NCI-H187 (cell line): Measurements from ENCODE around the gene RFTN1.

Source experiments
- DNase-seq, 2 experiments: peaks; one replicate each; lab custom pipeline; 2025; lab: John Stamatoyannopoulos, UW

Gene RFTN1

DNA sequence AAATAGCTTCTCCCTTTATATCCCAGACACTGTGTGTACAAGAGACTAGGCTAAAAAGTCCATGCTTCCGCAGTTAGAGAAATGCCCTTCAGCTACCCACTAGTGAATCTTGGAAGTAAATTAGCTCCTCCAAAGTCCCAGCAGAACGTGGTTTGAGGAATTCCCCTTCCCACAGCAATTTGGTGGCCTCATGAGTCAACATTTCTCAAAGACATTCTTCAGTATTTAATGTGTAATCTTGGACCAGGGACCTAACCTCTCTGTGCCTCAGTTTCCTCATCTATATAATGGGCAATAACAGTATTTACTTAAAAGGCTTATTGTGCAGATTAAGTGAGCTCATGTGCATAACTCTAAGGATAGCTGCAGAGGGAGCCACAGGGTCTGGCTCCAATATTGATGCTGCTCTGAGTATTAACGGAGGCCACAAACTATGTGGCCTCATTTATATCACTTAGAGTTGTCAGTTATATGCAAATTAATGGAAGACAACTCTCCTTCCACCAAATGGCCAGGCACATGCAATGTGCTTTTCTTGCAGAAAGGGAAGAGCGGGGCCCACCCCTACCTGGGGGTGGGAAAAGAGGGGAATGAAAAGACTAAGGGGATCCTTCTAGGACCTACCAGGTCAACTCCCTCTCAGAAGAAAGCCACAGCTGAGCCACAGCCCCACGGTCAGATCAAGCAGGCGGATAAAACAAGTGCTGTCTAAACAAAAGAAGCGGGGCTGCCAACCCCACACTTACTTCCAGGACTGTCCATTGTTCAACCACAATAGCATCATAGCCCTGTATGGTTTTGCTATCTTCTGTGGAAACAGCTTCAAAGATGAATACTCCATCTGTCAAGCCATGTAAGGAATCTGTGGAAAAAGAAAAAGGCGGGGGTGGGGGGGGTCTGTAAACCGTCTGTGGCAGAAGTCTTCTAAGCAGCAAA is 156.0 kb downstream of the RFTN1 start:
- DNase-seq = no peak

DNA sequence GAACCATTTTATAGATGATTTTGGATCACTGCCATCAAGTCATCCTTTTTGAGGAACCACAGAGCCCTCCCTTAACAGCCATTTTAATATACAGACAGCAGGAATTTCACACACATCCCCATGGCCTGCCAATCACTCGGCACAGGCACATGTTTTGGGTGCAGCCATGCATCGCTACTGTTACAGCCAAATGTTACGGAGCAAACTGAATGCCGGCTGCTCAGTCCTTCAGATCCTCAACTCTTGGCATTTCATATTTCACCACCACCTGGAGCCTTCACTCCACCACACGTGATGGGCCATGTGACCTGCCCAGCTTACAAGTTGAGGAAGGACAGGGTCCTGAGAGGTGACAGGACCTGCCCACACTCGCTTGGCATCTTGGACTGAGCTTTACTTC is 157.7 kb downstream of the RFTN1 start:
- no peak for DNase-seq

DNA sequence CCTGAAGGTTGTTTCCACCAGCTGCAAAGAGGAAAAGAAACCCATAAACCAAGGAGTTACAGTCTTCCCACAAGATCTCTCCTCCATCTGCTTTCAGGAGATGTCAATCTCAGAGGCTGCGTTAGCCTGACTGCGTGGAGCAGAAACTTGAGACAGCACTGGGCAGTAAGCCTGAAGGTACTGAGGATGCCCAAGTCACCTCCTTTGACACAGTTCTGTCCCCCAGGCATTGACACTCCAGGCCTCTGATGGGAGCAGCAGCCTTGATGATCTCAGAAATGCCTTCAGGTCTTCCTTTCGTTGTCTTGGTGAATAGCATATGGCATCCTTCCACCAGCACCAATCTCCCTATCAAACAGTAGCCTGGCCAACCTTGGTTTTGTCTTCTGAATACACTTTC is 159.2 kb downstream of the RFTN1 start:
- DNase-seq = no peak

DNA sequence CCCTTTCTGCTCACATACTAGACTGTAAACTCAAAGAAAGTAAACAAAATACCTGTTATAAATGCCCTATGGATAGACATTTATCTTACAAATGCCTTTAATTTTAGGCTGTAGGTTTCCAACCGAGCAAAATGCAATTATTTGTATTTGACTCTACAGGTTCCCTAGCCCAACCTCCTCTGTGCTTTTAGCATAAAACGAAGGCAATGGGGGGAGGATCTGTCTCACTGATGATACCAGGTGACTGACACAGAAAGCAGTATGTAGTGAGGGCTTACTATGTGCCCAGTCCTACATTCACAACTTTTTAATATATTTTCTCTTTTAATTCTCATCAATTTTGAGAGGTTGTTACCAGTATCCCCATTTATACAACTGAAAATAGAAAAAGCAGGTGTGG is 161.1 kb downstream of the RFTN1 start:
- DNase-seq = no peak

DNA sequence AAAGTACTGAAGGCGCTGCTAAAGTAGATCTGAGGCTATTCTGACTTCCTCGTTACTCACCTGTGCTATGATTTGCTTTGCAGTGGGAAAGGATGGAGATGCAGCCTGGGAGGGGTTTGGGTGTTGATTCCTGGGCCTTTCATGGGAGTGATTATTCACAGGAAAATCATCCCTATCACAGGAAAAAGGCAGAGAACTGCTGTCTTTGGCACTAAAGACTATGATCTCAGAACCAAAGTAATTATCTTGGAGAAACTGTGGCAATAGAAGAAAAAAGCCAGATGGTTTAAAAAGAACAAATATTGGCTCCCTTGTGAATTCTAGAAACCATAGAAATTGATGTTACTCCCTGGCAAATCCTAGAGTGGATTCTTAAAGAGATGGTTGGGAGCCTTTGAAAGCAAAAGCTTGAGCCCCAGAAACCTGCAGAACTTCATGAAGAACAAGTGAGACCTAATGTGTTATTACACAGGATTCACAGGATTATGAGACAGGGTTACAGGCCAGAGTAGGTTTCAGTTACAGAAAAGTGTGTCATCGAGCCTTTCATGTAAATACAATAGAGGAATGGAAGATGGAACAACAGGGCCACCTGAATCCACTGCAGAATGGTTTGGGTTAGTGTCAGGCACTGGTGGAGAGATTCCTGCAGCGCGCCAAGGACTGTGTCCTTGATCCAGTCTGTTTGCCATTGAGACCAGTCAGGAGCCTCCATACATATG is 162.7 kb downstream of the RFTN1 start:
- no peak for DNase-seq

DNA sequence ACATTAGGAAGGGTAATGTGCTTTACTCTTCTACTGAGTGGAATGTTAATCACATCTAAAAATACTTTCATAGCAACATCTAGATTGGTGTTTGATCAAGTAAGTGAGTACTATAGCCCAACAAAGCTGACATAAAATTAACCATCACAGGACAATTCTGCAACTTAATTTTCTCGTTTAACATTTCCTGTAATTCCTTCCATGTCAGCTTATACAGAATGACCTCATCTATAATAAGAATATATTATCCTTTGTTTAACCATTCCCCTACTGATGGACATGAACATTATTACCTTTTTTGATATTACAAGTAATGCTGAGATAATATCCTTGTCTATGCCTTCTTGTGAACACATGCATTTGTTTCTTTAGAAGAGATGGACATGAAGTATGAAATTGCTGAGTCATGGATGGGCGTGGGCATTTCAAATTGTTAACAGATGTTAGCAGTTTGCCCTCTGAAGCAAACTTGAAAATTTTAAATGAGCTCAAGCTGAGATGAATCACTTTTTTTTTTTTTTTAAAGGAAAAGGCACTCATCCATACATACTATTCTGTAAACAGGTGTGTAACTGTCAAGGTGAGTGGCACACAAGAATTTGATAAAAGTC is 163.4 kb downstream of the RFTN1 start:
- DNase-seq = no peak

DNA sequence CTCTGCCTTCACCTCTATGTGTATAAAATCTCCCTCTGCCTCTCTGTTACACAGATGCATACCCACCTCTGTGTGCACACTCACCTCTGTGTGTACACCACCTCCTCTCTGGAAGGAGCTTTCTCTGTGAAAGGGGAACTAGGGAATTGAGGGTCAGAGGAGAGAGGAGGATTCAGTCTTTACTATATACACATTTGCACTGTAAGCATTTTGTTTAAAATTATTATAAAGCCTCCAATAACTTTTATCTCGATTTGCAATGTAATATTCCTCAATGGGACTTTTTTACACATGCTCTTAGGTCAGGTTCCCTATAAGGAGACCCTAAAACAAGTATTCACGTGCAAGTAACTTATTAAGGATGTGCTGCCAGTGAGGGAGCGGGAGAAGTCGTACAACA is 166.0 kb downstream of the RFTN1 start:
- DNase-seq = no peak

DNA sequence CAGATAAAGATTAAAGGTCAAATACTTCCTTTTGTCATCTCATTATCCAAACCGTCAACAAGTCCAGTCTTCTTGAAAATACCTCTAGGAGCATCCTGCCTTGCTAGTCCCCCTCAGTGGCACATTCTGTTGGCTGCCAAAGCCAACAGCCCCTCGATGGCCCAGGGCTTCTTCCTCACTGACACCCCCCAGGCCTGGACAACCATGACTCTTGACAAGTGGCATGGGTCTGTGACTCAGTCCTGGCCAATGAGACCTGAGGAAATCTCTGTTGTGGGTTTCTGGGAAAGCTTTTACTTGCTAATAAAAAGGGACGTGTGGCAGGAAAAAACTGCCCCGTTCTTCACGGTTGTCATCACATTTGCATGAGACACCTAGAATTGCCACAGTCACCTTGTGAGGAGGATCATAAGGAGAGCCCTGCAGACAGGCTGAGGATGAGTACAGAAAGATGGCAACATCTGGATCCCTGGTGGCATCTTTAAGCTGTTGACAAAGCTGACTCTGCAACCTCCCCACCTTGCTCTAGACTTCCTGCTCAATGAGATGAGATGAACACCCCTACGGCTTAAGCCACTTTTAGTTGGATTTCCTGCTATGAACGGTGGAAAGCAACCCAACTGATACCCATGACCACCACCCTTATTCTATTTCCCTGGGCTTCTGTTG is 167.0 kb downstream of the RFTN1 start:
- no peak for DNase-seq

DNA sequence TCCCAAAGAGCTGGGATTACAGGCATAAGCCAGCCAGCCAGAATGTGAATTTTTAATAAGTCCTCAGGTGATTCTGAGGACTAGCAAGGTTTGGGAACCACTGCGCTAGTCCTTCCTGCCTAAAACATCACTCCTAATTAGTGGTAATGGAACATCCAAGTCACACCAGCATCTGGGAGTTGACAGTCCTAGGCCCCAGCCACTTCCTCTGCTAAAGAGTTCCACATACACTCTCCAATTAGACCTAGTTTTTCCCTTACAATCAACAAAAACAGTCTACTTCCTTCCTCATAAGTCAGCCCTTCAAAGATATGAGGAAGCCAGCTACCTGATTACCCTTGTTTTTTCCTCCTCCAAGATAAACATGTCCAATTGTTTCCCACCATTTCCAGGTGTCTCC is 170.4 kb downstream of the RFTN1 start:
- DNase-seq = no peak

DNA sequence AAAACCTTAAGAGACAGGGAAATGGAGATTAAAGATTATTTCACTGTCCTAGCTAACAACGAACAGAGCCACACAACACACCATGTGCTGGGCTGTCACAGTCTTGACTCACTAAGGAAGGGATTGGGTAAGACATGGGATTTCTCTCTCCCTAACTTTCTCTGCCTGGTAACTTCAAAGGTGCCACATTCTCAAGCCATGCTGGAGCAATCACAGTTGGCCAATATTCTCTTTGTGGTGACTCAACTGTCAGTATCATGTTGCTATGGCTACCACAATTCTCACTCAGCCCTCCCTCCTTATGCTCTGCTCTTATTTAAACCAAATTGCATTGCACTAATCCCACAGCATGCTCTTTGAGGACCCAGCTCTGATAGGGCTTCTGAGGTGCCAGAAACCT is 174.5 kb downstream of the RFTN1 start:
- no peak for DNase-seq

DNA sequence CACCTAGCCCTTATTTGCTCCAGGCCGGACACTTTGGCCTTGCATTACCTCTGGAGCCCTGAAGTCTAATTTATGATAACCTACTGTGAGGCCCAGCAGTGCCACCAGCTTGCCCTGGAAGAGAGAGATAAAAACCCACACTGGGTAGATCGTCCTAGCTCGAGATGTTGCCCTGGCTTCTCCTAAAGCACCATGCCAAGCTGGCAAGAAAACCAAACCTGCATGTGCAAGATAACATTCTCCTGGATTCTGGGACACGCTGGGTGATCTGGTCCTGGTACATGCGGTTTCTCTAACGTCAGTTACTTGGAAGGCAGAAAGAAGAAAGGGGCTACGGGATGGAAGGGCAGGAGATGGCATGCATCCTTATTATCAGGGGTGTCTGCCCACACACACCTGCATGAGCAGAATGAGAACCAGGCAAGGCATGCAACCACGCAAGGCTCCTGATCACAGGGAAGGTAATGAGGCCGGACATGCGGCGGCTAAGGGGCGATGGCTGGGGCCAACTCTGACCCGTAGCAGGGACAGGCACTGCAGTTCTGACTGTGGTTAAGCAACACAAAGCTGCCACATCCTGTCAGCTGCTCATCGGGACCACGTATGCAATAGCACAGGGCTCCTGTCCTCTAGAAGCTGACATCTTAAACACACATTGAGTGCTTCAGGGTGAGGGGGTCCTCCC is 175.5 kb downstream of the RFTN1 start:
- no peak for DNase-seq

DNA sequence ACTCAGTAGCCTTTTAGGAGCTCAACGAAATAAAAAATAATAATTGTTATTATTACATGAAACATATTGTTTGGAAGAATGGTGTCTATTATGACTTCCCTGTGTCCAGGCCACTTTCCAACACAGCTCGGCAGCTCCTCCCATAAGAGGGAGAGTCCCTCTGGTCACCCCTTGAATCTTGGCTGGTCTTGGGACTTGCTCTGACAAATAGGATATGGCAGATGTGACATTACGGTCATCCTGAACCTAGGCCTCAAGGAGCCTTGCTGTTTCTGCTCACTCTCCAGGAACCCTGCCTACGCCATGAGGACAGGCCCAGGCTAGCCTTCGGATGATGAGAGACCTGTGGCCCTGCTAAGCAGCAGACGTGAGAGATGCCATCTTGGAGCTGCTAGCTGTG is 176.7 kb downstream of the RFTN1 start:
- no peak for DNase-seq

DNA sequence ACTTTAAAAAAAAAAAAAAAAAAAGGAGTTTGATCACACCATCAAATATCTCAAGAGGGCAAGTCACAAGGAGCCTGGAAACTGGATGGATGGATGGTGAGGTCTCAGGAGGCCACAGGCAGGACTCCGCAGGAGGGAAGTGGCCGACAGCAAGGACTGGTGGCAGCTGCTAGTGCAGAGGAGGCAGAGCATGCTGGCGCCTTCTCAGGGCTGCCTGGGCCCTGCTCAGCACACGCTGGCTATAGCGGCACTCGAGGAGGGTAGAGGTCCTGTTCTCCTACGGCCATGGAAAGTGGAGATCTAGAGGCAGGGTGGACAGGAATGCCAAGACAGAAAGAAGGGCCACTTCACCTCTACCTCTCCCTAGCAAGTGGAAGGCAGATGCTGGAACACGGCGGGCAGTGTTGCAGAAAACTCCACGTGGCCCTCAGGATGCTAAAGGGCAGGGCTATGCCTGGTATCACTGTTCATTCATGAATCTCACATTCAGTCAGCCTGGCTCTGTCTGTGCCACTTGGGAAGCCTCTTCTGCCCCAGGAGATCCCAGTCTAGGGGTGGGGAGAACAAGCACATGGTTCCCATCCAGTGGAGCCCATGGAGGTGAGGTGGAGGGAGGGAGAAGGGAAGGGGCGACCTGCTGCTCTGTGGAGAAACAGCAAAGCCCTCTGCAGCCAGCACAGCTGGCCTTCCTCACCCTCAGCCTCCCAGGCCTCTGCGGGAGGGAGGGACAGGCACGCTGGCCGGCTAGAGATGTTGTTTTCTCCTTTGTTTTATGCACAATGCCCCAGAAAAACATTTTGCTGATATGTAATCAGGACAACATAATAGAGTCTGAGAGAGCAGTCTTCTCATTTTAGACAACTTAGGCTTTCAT is 177.5 kb downstream of the RFTN1 start:
- no peak for DNase-seq

DNA sequence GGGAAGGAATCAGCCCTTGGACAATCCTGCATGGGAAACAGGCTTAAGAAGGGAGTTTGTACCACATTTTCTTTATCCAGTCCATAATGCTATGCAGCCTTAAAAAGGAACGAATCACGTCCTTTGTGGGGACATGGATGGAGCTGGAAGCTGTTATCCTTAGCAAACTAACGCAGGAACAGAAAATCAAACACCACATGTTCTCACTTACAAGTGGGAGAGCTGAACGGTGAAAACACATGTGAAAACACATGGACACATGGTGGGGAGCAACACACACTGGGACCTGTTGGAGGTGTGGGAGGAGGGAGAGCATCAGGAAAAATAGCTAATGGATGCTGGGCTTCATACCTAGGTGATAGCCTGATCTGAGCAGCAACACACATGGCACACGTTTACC is 178.2 kb downstream of the RFTN1 start:
- DNase-seq = no peak

DNA sequence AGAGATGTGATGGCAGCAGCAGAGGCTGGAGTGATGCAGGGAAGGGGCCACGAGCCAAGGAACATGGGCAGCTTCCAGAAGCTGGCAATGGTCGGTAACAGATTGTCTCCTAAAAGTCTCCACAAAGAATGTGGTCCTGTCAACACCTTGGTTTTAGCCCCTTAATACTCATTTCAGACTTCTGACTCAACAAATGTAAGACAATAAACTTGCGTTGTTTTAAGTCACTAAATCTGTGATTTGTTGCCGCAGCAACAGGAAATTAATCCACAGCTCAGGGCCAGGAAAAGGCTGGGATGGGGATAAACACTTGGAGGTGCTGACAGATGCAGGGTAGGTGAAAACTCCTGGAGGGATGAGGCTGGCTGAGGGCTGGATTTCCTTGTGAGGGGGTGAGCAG is 178.6 kb downstream of the RFTN1 start:
- no peak for DNase-seq

DNA sequence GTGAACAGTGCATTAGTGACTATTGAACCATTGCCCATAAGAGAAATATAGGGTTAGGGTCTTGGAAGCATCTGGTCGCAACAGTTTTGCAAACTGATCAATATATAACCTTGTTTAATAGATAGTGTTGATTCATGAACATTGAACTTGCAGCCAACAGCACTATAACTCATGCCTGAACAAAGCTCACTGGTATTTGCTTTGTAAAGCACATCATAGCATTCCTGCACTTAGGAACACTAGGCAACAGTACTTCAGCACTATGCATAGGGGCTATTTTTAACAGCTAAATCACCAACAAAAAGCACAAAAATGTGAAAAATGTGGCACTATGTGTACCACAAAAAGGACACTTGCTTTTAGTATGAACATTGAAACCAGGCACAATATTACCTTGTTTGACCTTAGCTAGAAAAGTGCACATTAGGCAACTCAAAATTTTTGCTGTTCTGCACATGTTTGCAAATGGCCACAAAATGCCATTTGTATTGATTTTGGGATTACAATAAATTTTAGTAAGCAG is 180.5 kb downstream of the RFTN1 start:
- no peak for DNase-seq

DNA sequence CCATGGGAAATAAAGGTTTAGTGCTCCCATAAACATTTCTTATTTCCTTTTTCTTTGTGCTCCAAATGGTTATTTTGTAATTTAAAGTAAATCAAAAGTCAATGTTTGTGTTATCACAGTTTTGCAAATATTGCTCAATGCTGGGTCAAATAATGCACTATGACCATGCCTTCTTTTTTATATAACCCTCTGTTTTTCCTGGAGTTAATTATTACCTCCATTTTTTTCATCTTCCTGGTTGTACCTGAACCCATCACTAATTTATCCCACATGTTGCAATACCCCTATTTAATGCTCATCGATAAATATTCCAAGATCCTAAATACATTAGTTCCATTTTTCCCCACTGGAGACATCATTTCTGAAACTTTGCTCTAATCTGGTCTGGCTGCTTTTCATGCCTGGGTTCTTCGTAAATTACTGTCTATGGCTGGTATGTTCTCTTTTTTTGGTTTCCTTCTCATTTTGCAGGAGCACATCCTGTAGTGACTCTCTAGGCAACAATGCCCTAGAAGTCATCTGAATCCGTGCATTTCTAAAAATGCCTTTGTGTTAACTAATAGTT is 182.1 kb downstream of the RFTN1 start:
- no peak for DNase-seq

DNA sequence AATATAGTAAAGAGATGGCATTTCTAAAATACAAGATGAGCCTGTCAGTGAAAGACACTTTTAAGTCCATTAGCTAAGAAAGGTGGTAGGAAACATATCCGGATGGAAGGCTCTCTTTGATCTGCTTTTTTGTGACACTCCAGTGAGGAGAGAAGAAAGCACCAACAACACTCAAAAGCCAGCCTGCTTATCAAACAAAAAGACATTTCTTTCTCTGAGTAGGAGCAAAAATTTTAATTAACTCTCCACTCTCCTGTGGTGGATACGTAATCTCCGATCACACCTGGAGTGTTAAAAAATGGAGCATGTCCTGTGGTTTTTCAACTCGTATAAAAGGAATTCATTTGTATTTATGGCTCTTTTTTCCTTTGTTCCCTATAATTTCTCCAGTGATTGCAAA is 183.1 kb downstream of the RFTN1 start:
- no peak for DNase-seq

DNA sequence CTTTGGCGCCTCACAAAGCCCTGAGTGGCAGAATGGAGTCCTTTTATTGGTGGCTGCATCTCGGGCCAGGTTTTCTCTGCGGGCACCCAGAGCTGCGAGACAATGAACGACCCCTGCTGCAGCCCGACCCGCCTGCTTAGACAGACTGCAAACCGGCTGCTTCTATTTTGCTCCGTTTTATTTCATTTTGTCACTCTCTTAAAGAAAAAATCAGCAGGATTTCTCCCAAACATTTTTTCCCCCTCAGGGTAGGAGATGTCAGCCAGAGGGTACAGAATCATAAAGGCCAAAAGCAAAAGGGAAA is 183.7 kb downstream of the RFTN1 start:
- no peak for DNase-seq

DNA sequence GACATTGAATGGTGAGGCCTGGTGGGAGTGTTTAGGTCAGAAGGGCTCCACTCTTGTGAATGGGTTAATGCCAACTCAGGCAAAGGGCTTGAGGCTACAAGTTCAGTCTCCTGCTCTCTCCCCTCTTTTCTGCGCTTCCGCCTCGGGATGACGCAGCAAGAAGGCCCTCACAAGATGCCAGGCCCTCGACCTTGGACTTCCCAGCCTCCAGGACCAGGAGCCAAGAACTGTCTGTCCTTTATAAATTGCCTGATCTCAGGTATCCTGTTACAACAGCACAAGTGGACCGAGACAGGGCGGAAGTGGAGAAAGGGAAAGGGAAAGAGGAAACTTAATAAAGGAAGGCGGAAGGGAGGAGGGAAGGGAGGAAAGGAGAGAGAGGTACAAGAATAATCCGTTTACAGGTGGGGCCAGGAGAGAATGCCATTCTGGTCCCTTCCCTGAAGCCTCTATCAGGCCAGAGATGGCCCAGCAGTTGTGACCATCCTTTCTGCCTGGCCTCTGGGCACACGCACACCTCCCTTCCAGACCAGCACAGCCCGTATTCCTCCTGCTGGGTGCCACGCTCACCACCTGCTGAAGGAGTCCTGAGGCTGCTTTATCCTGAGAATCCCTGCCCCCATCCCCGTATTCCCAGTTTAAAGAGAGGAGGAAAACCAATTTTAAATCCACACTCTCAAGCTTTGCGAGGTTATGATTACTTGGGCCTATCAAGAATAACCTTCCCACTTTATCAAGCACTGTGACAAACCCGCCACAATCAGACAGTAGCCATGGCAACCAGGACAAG is 184.3 kb downstream of the RFTN1 start:
- DNase-seq = peak in 1 of 2 experiments; percentile 9
